ENCODE data around the gene NEBL. TPM values are rescaled to one million over a fixed set of nuclear protein-coding genes. Genes with fewer than 3 reads are reported as not detected.

NEBL gene
- total RNA-seq, 1 experiment from 2014 or later, result 11.2 TPM

DNA sequence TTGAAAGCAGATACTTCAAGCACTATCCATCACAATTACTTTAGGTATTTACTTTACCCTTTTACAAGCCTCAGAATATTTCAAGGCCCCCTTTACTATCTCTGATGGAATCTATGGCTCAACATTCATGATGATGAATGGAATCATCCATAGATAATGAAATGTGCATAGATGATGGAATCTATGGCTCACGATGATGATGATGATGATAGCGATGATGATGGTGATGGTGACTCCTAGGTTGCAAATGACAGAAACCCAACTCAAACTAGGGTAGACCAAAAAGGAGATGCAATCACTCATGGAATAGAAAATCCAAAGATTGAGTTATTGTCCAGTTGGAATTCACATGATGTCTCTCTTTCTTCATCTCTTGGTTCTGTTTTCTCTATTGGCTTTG is 55.7 kb downstream of the NEBL start:
- TF ChIP-seq, protein P1, sequence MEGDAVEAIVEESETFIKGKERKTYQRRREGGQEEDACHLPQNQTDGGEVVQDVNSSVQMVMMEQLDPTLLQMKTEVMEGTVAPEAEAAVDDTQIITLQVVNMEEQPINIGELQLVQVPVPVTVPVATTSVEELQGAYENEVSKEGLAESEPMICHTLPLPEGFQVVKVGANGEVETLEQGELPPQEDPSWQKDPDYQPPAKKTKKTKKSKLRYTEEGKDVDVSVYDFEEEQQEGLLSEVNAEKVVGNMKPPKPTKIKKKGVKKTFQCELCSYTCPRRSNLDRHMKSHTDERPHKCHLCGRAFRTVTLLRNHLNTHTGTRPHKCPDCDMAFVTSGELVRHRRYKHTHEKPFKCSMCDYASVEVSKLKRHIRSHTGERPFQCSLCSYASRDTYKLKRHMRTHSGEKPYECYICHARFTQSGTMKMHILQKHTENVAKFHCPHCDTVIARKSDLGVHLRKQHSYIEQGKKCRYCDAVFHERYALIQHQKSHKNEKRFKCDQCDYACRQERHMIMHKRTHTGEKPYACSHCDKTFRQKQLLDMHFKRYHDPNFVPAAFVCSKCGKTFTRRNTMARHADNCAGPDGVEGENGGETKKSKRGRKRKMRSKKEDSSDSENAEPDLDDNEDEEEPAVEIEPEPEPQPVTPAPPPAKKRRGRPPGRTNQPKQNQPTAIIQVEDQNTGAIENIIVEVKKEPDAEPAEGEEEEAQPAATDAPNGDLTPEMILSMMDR (IDR thresholded peaks at IDR 0.05; ENCODE audit: unreplicated experiment), result no peak
- BruUV-seq (replicated peaks), result no TSS peak
- H3K36me3 Mint-ChIP-seq (ENCODE audit: insufficient read depth, unreplicated experiment), result no peaks in the 10 kb centered on the region
- CTCF ChIA-PET, result no interaction called here
- no peak overlapping the region for H3K27ac Mint-ChIP-seq (ENCODE audit: unreplicated experiment)
- intact Hi-C loops (cut with micrococcal nuclease; ENCODE audit: unreplicated experiment), result no loop called here
- H3K4me1 Mint-ChIP-seq (ENCODE audit: low read depth, unreplicated experiment), result no peaks in the 10 kb centered on the region
- no peaks in the 10 kb centered on the region for H3K27me3 Mint-ChIP-seq (ENCODE audit: unreplicated experiment)
- H3K9me3 Mint-ChIP-seq (ENCODE audit: low read depth, unreplicated experiment), result peaks cover 3% of the 10 kb centered on the region
- no peak for DNase-seq
- H3K4me3 Mint-ChIP-seq (ENCODE audit: low read depth, unreplicated experiment), result no peak overlapping the region

DNA sequence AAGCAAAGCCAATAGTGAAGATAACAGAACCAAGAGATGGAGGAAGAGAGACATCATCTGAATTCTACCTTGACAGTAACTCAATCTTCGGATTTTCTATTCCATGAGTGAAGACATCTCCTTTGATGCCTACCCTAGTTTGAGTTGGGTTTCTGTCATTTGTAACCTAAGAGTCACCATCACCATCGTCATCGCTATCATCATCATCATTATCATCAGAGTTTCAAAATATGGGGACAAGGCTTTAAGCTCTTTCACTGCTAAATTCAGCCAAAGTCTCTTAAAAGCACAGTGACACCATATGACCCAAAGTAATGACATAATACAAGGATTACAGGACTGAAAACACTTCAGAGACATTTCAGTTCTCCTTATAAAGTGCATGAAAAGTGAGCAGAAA is 57.2 kb downstream of the NEBL start:
- intact Hi-C loops (cut with micrococcal nuclease; ENCODE audit: unreplicated experiment), result no loop called here
- CTCF ChIA-PET, result no interaction called here
- H3K27me3 Mint-ChIP-seq (ENCODE audit: unreplicated experiment), result no peaks in the 10 kb centered on the region
- no peak for DNase-seq
- TF ChIP-seq, protein P1 (IDR thresholded peaks at IDR 0.05; ENCODE audit: unreplicated experiment), result no peak
- H3K9me3 Mint-ChIP-seq (ENCODE audit: low read depth, unreplicated experiment), result peaks cover 3% of the 10 kb centered on the region
- no peaks in the 10 kb centered on the region for H3K36me3 Mint-ChIP-seq (ENCODE audit: insufficient read depth, unreplicated experiment)
- no peak overlapping the region for H3K4me3 Mint-ChIP-seq (ENCODE audit: low read depth, unreplicated experiment)
- H3K4me1 Mint-ChIP-seq (ENCODE audit: low read depth, unreplicated experiment), result no peaks in the 10 kb centered on the region
- no TSS peak for BruUV-seq (replicated peaks)
- no peak overlapping the region for H3K27ac Mint-ChIP-seq (ENCODE audit: unreplicated experiment)

DNA sequence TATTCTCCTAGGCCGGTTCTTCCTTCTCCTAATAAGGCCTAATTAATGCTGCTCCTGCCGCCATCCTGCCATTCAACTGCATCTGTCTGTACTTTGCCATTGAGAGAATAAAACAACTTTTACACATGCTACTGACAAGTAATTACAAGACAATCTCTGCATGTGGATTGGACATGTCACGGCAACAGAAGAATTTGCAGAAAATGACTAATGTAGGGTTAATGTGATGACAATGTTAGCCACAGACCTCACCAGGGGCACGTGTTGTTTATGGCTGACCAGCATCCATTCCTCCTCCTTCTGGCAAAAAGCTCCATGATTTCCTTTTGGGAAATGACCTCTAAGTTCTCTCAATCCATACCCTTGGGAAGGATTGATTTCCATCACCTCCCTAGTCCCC is 58.0 kb downstream of the NEBL start:
- CTCF ChIA-PET, result no interaction called here
- Mint-ChIP-seq H3K27me3 (ENCODE audit: unreplicated experiment) (no peaks in the 10 kb centered on the region), H3K27ac (ENCODE audit: unreplicated experiment) (no peak overlapping the region), H3K36me3 (ENCODE audit: insufficient read depth, unreplicated experiment) (no peaks in the 10 kb centered on the region), H3K4me1 (ENCODE audit: low read depth, unreplicated experiment) (no peaks in the 10 kb centered on the region), H3K9me3 (ENCODE audit: low read depth, unreplicated experiment) (peaks cover 3% of the 10 kb centered on the region), H3K4me3 (ENCODE audit: low read depth, unreplicated experiment) (no peak overlapping the region)
- TF ChIP-seq, protein P1 (IDR thresholded peaks at IDR 0.05; ENCODE audit: unreplicated experiment), result no peak
- intact Hi-C loops (cut with micrococcal nuclease; ENCODE audit: unreplicated experiment), result no loop called here
- no peak for DNase-seq
- no TSS peak for BruUV-seq (replicated peaks)

DNA sequence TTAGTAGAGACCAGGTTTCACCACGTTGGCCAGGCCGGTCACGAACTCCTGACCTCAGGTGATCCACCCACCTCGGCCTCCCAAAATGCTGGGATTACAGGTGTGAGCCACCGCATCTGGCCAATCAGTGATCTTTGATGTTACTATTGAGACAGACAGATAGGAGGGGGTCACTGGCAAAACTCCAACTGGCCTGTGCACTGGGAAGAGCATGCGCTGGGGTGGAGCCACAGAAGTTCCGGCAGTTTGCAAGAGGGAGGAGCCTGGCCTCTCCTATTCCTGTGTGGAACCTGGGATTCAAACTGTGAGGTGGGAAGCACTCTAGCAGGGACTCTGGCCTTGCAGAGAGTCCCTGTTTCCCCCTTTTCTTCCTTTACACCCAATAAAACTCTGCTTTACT is 60.7 kb downstream of the NEBL start:
- Mint-ChIP-seq H3K27ac (ENCODE audit: unreplicated experiment) (no peak overlapping the region), H3K4me3 (ENCODE audit: low read depth, unreplicated experiment) (no peak overlapping the region), H3K9me3 (ENCODE audit: low read depth, unreplicated experiment) (peaks cover 3% of the 10 kb centered on the region), H3K36me3 (ENCODE audit: insufficient read depth, unreplicated experiment) (no peaks in the 10 kb centered on the region), H3K4me1 (ENCODE audit: low read depth, unreplicated experiment) (no peaks in the 10 kb centered on the region), H3K27me3 (ENCODE audit: unreplicated experiment) (no peaks in the 10 kb centered on the region)
- DNase-seq, result no peak
- TF ChIP-seq, protein P1 (IDR thresholded peaks at IDR 0.05; ENCODE audit: unreplicated experiment), result no peak
- CTCF ChIA-PET, result no interaction called here
- no TSS peak for BruUV-seq (replicated peaks)
- intact Hi-C loops (cut with micrococcal nuclease; ENCODE audit: unreplicated experiment), result no loop called here
